ENCODE data around the gene MDFIC. TPM values are rescaled to one million over a fixed set of nuclear protein-coding genes. Genes with fewer than 3 reads are reported as not detected.
A peak's percentile ranks its signal among the peaks of the same experiment; 100 is the strongest.

Gene MDFIC
- total and polyA plus RNA-seq, 2 experiments from 2014 or later = 3.0 to 5.2 TPM

GRCh38 chr7:115033917-115034459, 112.1 kb downstream of the MDFIC start:
- H3K27ac ChIP-seq (ENCODE audit: low read depth) = no peak overlapping the region
- ATAC-seq (no peak), DNase-seq (ENCODE audit: low spot score) (no peak)
- H3K79me2 ChIP-seq (replicated peaks; ENCODE audit: insufficient read depth) = no peaks in the 10 kb centered on the region
- TF ChIP-seq STAT1 (IDR thresholded peaks at IDR 0.05; ENCODE audit: unreplicated experiment) (no peak), ZNF462 (CRISPR knock-in tag; IDR thresholded peaks at IDR 0.05) (no peak), JUNB (IDR thresholded peaks at IDR 0.05; ENCODE audit: unreplicated experiment) (no peak), NANOG (IDR thresholded peaks at IDR 0.05; ENCODE audit: borderline replicate concordance) (no peak), POLR2AphosphoS5 (IDR thresholded peaks at IDR 0.05; ENCODE audit: low read depth) (no peak), REST (IDR thresholded peaks at IDR 0.05; ENCODE audit: unreplicated experiment) (no peak), ZNF331 (CRISPR knock-in tag; IDR thresholded peaks at IDR 0.05; ENCODE audit: low read depth) (no peak), ZNF114 (CRISPR knock-in tag; IDR thresholded peaks at IDR 0.05) (no peak), EZH2 (IDR thresholded peaks at IDR 0.05; ENCODE audit: low read depth, unreplicated experiment) (no peak), EZH2phosphoT487 (IDR thresholded peaks at IDR 0.05; ENCODE audit: unreplicated experiment) (no peak), CREB1 (CRISPR knock-in tag; IDR thresholded peaks at IDR 0.05; ENCODE audit: low read depth) (no peak)
- TF ChIP-seq, protein P1, sequence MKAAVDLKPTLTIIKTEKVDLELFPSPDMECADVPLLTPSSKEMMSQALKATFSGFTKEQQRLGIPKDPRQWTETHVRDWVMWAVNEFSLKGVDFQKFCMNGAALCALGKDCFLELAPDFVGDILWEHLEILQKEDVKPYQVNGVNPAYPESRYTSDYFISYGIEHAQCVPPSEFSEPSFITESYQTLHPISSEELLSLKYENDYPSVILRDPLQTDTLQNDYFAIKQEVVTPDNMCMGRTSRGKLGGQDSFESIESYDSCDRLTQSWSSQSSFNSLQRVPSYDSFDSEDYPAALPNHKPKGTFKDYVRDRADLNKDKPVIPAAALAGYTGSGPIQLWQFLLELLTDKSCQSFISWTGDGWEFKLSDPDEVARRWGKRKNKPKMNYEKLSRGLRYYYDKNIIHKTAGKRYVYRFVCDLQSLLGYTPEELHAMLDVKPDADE (IDR thresholded peaks at IDR 0.05) = no peak
- TF ChIP-seq, protein P2, sequence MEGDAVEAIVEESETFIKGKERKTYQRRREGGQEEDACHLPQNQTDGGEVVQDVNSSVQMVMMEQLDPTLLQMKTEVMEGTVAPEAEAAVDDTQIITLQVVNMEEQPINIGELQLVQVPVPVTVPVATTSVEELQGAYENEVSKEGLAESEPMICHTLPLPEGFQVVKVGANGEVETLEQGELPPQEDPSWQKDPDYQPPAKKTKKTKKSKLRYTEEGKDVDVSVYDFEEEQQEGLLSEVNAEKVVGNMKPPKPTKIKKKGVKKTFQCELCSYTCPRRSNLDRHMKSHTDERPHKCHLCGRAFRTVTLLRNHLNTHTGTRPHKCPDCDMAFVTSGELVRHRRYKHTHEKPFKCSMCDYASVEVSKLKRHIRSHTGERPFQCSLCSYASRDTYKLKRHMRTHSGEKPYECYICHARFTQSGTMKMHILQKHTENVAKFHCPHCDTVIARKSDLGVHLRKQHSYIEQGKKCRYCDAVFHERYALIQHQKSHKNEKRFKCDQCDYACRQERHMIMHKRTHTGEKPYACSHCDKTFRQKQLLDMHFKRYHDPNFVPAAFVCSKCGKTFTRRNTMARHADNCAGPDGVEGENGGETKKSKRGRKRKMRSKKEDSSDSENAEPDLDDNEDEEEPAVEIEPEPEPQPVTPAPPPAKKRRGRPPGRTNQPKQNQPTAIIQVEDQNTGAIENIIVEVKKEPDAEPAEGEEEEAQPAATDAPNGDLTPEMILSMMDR (conservative IDR thresholded peaks at IDR 0.05; ENCODE audit: low read depth in 2 of 2) = no peak
- H3K4me3 Mint-ChIP-seq = no peak overlapping the region
- H3K27me3 ChIP-seq (ENCODE audit: insufficient read depth) = no peaks in the 10 kb centered on the region
- no peaks in the 10 kb centered on the region for H4K20me1 ChIP-seq (replicated peaks; ENCODE audit: insufficient read depth)
- H3K4me1 Mint-ChIP-seq = peaks cover 29% of the 10 kb centered on the region; the same call in 2 of the 3 replicates
- no peaks in the 10 kb centered on the region for H3K36me3 Mint-ChIP-seq (ENCODE audit: low read depth)
- H2AFZ ChIP-seq = no peak overlapping the region
- H3K4me2 ChIP-seq = 0 out of 2 replicates have a peak overlapping the region, but pooled peaks have one; percentile 17
- H3K27me3 Mint-ChIP-seq (ENCODE audit: insufficient read depth, low read depth, poor library complexity) = no peaks in the 10 kb centered on the region
- peaks cover 7% of the 10 kb centered on the region; the same call in 1 of the 2 replicates for H3K9me2 ChIP-seq (ENCODE audit: insufficient read depth)
- H3F3A ChIP-seq (replicated peaks; ENCODE audit: low read depth) = no peaks in the 10 kb centered on the region
- H3K4me1 ChIP-seq (ENCODE audit: insufficient read depth) = peaks cover 11% of the 10 kb centered on the region; the same call in 1 of the 2 replicates
- no peaks in the 10 kb centered on the region for H3K36me3 ChIP-seq (ENCODE audit: insufficient read depth)
- H3K9me3 Mint-ChIP-seq = peaks cover 2% of the 10 kb centered on the region; the same call in 1 of the 3 replicates
- H3K27ac Mint-ChIP-seq = no peak overlapping the region
- no peak overlapping the region for H3K4me3 ChIP-seq
